ENCODE measurements around the gene RIMBP2. TPM values are rescaled to one million over a fixed set of nuclear protein-coding genes. Genes with fewer than 3 reads are reported as not detected.

RIMBP2 gene
- total RNA-seq, 1 donor from 2014 or later, result 20.5 TPM

- Mint-ChIP-seq H3K27ac (ENCODE audit: unreplicated experiment) (no peak overlapping the region), H3K4me3 (ENCODE audit: unreplicated experiment) (no peak overlapping the region), H3K36me3 (ENCODE audit: unreplicated experiment) (peaks cover 11% of the 10 kb centered on the region), H3K4me1 (ENCODE audit: low read depth, unreplicated experiment) (peaks cover 10% of the 10 kb centered on the region), H3K27me3 (ENCODE audit: unreplicated experiment) (peaks cover 14% of the 10 kb centered on the region), H3K9me3 (ENCODE audit: unreplicated experiment) (peaks cover 21% of the 10 kb centered on the region)
- no peak for DNase-seq
- no peak for TF ChIP-seq CTCF (IDR thresholded peaks at IDR 0.05; ENCODE audit: partially characterized antibody, unreplicated experiment)
These were observed 141.7 kb downstream of the RIMBP2 start for GRCh38 chr12:130574402-130574801.

- DNase-seq, result no peak
- H3K9me3 Mint-ChIP-seq (ENCODE audit: unreplicated experiment), result peaks cover 20% of the 10 kb centered on the region
- peaks cover 10% of the 10 kb centered on the region for H3K4me1 Mint-ChIP-seq (ENCODE audit: low read depth, unreplicated experiment)
- peaks cover 11% of the 10 kb centered on the region for H3K36me3 Mint-ChIP-seq (ENCODE audit: unreplicated experiment)
- H3K4me3 Mint-ChIP-seq (ENCODE audit: unreplicated experiment), result no peak overlapping the region
- H3K27ac Mint-ChIP-seq (ENCODE audit: unreplicated experiment), result no peak overlapping the region
- TF ChIP-seq CTCF (IDR thresholded peaks at IDR 0.05; ENCODE audit: partially characterized antibody, unreplicated experiment), result no peak
- H3K27me3 Mint-ChIP-seq (ENCODE audit: unreplicated experiment), result peaks cover 14% of the 10 kb centered on the region
These were observed 142.3 kb downstream of the RIMBP2 start for GRCh38 chr12:130573766-130574165.

GRCh38 chr12:130573235-130573634 lies 142.9 kb downstream of the RIMBP2 start:
- peaks cover 6% of the 10 kb centered on the region for H3K36me3 Mint-ChIP-seq (ENCODE audit: unreplicated experiment)
- DNase-seq, result no peak
- H3K27ac Mint-ChIP-seq (ENCODE audit: unreplicated experiment), result no peak overlapping the region
- peaks cover 16% of the 10 kb centered on the region for H3K9me3 Mint-ChIP-seq (ENCODE audit: unreplicated experiment)
- H3K27me3 Mint-ChIP-seq (ENCODE audit: unreplicated experiment), result peaks cover 14% of the 10 kb centered on the region
- H3K4me1 Mint-ChIP-seq (ENCODE audit: low read depth, unreplicated experiment), result peaks cover 10% of the 10 kb centered on the region
- no peak for TF ChIP-seq CTCF (IDR thresholded peaks at IDR 0.05; ENCODE audit: partially characterized antibody, unreplicated experiment)
- H3K4me3 Mint-ChIP-seq (ENCODE audit: unreplicated experiment), result no peak overlapping the region

GRCh38 chr12:130572553-130572952 lies 143.5 kb downstream of the RIMBP2 start:
- Mint-ChIP-seq H3K4me3 (ENCODE audit: unreplicated experiment) (no peak overlapping the region), H3K36me3 (ENCODE audit: unreplicated experiment) (peaks cover 5% of the 10 kb centered on the region), H3K27me3 (ENCODE audit: unreplicated experiment) (peaks cover 12% of the 10 kb centered on the region), H3K4me1 (ENCODE audit: low read depth, unreplicated experiment) (peaks cover 10% of the 10 kb centered on the region), H3K27ac (ENCODE audit: unreplicated experiment) (no peak overlapping the region), H3K9me3 (ENCODE audit: unreplicated experiment) (peaks cover 16% of the 10 kb centered on the region)
- DNase-seq, result no peak
- no peak for TF ChIP-seq CTCF (IDR thresholded peaks at IDR 0.05; ENCODE audit: partially characterized antibody, unreplicated experiment)

- no peak for TF ChIP-seq CTCF (IDR thresholded peaks at IDR 0.05; ENCODE audit: partially characterized antibody, unreplicated experiment)
- no peak overlapping the region for H3K27ac Mint-ChIP-seq (ENCODE audit: unreplicated experiment)
- peaks cover 10% of the 10 kb centered on the region for H3K27me3 Mint-ChIP-seq (ENCODE audit: unreplicated experiment)
- no peak overlapping the region for H3K4me3 Mint-ChIP-seq (ENCODE audit: unreplicated experiment)
- H3K36me3 Mint-ChIP-seq (ENCODE audit: unreplicated experiment), result peaks cover 8% of the 10 kb centered on the region
- DNase-seq, result no peak
- H3K4me1 Mint-ChIP-seq (ENCODE audit: low read depth, unreplicated experiment), result peaks cover 7% of the 10 kb centered on the region
- H3K9me3 Mint-ChIP-seq (ENCODE audit: unreplicated experiment), result peaks cover 15% of the 10 kb centered on the region
These were observed 144.4 kb downstream of the RIMBP2 start for GRCh38 chr12:130571734-130572133.

Data from glutamatergic neuron (in vitro differentiated cells).